ENCODE data around the gene HKDC1. TPM values are rescaled to one million over a fixed set of nuclear protein-coding genes. Genes with fewer than 3 reads are reported as not detected.

The HKDC1 gene
- total and polyA plus RNA-seq, 4 donors, result 0.53 to 20.0 (median 5.2) TPM

DNA sequence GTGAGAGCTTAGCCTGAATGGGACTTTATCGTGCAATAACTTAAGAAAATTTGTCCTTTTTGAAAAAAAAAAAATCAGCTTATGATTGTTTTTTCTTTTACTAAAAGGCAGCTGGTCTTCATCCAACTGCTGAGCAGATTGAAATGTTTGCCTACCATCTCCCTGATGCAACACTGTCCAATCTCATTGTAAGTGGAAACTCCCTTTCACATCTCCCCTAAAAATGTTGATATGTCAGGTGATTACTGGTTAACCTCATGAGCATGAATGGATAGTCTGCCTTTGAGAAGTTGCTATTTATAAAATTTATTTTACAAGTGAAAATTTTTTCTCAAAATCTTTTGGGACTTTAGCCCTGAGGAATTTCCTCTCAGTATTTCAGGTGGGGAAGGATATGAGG, 17.8 kb upstream of the HKDC1 start:
- Histone ChIP-seq H3K27ac (ENCODE audit: low read depth in 1 of 2, low read length in 2 of 2) (no peak overlapping the region), H3K9me3 (ENCODE audit: control insufficient read depth in 4 of 4, low read length in 3 of 4) (no peaks in the 10 kb centered on the region), H3K27me3 (ENCODE audit: control insufficient read depth in 4 of 4, insufficient read depth in 4 of 4, low read length in 3 of 4) (no peaks in the 10 kb centered on the region), H3K9ac (ENCODE audit: low read depth in 1 of 2, low read length in 2 of 2) (no peak overlapping the region), H3K36me3 (ENCODE audit: control insufficient read depth in 4 of 4, insufficient read depth in 3 of 4, low read depth in 1 of 4, low read length in 3 of 4) (peaks cover 5 to 66% (median 39%) of the 10 kb centered on the region in 4 donors), H3K4me1 (ENCODE audit: control insufficient read depth in 4 of 4, insufficient read depth in 4 of 4, low read length in 3 of 4) (no peaks in the 10 kb centered on the region), H3K4me3 (ENCODE audit: low read depth in 1 of 3, low read length in 3 of 3) (no peak overlapping the region)
- no peak for DNase-seq (ENCODE audit: low spot score)
- WGBS, result 82% methylated on average over 1 of the region's 1 CpG
- TF ChIP-seq RAD21 (IDR thresholded peaks at IDR 0.05), result peak in 1 of 2 donors; percentile 8
- no peak for TF ChIP-seq FOXA2 (IDR thresholded peaks at IDR 0.05)

DNA sequence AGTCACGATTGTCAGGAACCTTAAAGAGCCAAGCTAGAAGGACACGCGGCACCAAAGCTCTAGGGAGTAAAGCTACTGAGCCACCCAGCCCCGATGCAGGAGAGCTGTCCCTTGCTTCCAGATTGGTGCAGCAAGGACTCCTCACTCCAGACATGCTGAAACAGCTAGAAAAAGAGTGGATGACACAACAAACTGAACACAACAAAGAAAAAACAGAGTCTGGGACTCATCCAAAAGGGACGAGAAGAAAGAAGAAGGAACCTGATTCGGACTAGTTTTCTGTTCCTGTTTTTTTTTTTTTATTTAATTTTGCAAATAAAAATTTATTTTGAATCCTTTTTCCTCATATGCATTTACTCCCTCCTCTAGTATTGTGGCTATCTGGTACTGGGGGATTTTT, 11.4 kb upstream of the HKDC1 start:
- Histone ChIP-seq H3K9ac (ENCODE audit: low read depth in 1 of 2, low read length in 2 of 2) (no peak overlapping the region), H3K4me3 (ENCODE audit: low read depth in 1 of 3, low read length in 3 of 3) (no peak overlapping the region), H3K27ac (ENCODE audit: low read depth in 1 of 2, low read length in 2 of 2) (no peak overlapping the region), H3K4me1 (ENCODE audit: control insufficient read depth in 4 of 4, insufficient read depth in 4 of 4, low read length in 3 of 4) (no peaks in the 10 kb centered on the region), H3K36me3 (ENCODE audit: control insufficient read depth in 4 of 4, insufficient read depth in 3 of 4, low read depth in 1 of 4, low read length in 3 of 4) (peaks cover 3 to 48% (median 36%) of the 10 kb centered on the region in 4 donors), H3K27me3 (ENCODE audit: control insufficient read depth in 4 of 4, insufficient read depth in 4 of 4, low read length in 3 of 4) (no peaks in the 10 kb centered on the region), H3K9me3 (ENCODE audit: control insufficient read depth in 4 of 4, low read length in 3 of 4) (no peaks in the 10 kb centered on the region)
- WGBS, result 93% methylated on average over 6 of the region's 6 CpGs
- TF ChIP-seq NR2F2 (IDR thresholded peaks at IDR 0.05) (no peak), FOXA2 (IDR thresholded peaks at IDR 0.05) (no peak), RAD21 (IDR thresholded peaks at IDR 0.05) (no peak), HNF4G (IDR thresholded peaks at IDR 0.05) (no peak), FOXA1 (IDR thresholded peaks at IDR 0.05) (no peak), RXRA (IDR thresholded peaks at IDR 0.05) (no peak), EGR1 (IDR thresholded peaks at IDR 0.05; ENCODE audit: low read depth in 2 of 2) (no peak), SP1 (IDR thresholded peaks at IDR 0.05) (no peak), GABPA (IDR thresholded peaks at IDR 0.05 in 1 of 2, conservative IDR thresholded peaks at IDR 0.05 in 1 of 2) (no peak)
- TF ChIP-seq, protein P1, sequence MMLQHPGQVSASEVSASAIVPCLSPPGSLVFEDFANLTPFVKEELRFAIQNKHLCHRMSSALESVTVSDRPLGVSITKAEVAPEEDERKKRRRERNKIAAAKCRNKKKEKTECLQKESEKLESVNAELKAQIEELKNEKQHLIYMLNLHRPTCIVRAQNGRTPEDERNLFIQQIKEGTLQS (IDR thresholded peaks at IDR 0.05), result no peak
- TF ChIP-seq, protein P2, sequence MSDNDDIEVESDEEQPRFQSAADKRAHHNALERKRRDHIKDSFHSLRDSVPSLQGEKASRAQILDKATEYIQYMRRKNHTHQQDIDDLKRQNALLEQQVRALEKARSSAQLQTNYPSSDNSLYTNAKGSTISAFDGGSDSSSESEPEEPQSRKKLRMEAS (IDR thresholded peaks at IDR 0.05), result no peak
- DNase-seq (ENCODE audit: low spot score), result no peak

DNA sequence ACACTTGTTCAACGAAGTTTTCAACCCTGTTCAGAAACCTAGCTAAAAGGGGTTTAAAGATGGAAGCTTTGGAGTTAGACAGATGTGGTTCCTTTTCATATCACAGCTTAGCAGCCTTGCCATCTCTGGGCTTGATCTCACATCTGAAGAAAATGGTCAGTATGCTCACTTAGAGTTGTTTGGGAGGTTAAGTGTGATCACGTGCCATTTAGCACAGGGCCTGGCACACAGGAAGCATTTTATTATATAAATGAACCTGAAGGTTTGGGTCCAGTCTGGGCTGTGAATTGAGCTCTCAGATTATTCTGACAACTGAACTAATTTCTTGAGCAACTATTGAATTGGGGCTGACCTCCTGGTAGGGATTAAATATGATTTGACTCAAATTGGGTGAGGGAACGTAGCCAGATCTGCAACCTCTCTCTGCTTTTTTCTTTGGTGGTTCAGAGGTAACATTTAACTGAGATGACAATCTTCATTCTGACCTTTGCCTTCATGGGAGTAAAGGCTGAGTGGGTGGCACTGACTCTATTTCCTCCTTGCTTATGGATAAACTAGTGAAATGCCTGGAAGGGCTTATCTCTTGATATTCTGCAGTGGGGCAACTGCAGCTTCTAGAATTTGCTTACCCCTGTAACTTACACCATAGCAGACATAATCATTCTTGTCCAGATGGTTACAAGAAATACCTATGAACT, 10.2 kb upstream of the HKDC1 start:
- H3K9ac ChIP-seq (ENCODE audit: low read depth in 1 of 2, low read length in 2 of 2), result no peak overlapping the region
- no peak for DNase-seq (ENCODE audit: low spot score)
- peaks cover 0 to 1% (median 0%) of the 10 kb centered on the region in 4 donors for H3K9me3 ChIP-seq (ENCODE audit: control insufficient read depth in 4 of 4, low read length in 3 of 4)
- H3K4me1 ChIP-seq (ENCODE audit: control insufficient read depth in 4 of 4, insufficient read depth in 4 of 4, low read length in 3 of 4), result no peaks in the 10 kb centered on the region
- H3K36me3 ChIP-seq (ENCODE audit: control insufficient read depth in 4 of 4, insufficient read depth in 3 of 4, low read depth in 1 of 4, low read length in 3 of 4), result peaks cover 2 to 38% (median 31%) of the 10 kb centered on the region in 4 donors
- 75% methylated on average over 3 of the region's 3 CpGs for WGBS
- H3K4me3 ChIP-seq (ENCODE audit: low read depth in 1 of 3, low read length in 3 of 3), result no peak overlapping the region
- H3K27ac ChIP-seq (ENCODE audit: low read depth in 1 of 2, low read length in 2 of 2), result no peak overlapping the region
- H3K27me3 ChIP-seq (ENCODE audit: control insufficient read depth in 4 of 4, insufficient read depth in 4 of 4, low read length in 3 of 4), result no peaks in the 10 kb centered on the region
- TF ChIP-seq HNF4A (conservative IDR thresholded peaks at IDR 0.05) (peak in 1 of 2 donors; percentile 15), FOXA2 (IDR thresholded peaks at IDR 0.05) (no peak)

DNA sequence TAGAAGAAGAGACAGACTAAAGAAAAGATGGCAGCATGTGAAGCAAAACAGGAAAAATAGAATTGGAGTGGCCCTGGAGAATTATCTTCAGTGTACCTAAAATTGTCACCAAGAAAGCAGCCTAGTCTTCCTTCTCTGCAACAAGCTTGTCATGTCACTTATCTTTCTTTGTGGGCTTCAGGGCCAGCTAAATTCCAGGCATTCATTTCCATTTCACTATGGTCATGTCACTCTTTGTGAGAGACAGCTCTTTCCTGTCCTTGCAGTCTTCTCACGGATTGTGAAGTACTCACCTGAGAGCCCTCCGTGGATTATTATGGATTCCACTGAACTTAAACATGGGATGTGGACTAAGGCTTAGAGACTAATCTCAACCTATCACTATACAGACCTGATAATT, 9.0 kb upstream of the HKDC1 start:
- H3K27ac ChIP-seq (ENCODE audit: low read depth in 1 of 2, low read length in 2 of 2), result no peak overlapping the region
- H3K27me3 ChIP-seq (ENCODE audit: control insufficient read depth in 4 of 4, insufficient read depth in 4 of 4, low read length in 3 of 4), result no peaks in the 10 kb centered on the region
- H3K9me3 ChIP-seq (ENCODE audit: control insufficient read depth in 4 of 4, low read length in 3 of 4), result peaks cover 0 to 1% (median 0%) of the 10 kb centered on the region in 4 donors
- no peak overlapping the region for H3K9ac ChIP-seq (ENCODE audit: low read depth in 1 of 2, low read length in 2 of 2)
- H3K4me1 ChIP-seq (ENCODE audit: control insufficient read depth in 4 of 4, insufficient read depth in 4 of 4, low read length in 3 of 4), result no peaks in the 10 kb centered on the region
- H3K36me3 ChIP-seq (ENCODE audit: control insufficient read depth in 4 of 4, insufficient read depth in 3 of 4, low read depth in 1 of 4, low read length in 3 of 4), result peaks cover 0 to 29% (median 25%) of the 10 kb centered on the region in 4 donors
- DNase-seq (ENCODE audit: low spot score), result no peak
- WGBS, result 74% methylated on average over 2 of the region's 2 CpGs
- no peak for TF ChIP-seq HNF4A (conservative IDR thresholded peaks at IDR 0.05)
- TF ChIP-seq JUND (IDR thresholded peaks at IDR 0.05), result no peak
- no peak for TF ChIP-seq HNF4G (IDR thresholded peaks at IDR 0.05)
- TF ChIP-seq TAF1 (conservative IDR thresholded peaks at IDR 0.05), result no peak
- no peak for TF ChIP-seq GABPA (IDR thresholded peaks at IDR 0.05 in 1 of 2, conservative IDR thresholded peaks at IDR 0.05 in 1 of 2)
- no peak for TF ChIP-seq EGR1 (IDR thresholded peaks at IDR 0.05; ENCODE audit: low read depth in 2 of 2)
- no peak for TF ChIP-seq YY1 (IDR thresholded peaks at IDR 0.05)
- no peak for TF ChIP-seq NR2F2 (IDR thresholded peaks at IDR 0.05)
- TF ChIP-seq, protein P3, sequence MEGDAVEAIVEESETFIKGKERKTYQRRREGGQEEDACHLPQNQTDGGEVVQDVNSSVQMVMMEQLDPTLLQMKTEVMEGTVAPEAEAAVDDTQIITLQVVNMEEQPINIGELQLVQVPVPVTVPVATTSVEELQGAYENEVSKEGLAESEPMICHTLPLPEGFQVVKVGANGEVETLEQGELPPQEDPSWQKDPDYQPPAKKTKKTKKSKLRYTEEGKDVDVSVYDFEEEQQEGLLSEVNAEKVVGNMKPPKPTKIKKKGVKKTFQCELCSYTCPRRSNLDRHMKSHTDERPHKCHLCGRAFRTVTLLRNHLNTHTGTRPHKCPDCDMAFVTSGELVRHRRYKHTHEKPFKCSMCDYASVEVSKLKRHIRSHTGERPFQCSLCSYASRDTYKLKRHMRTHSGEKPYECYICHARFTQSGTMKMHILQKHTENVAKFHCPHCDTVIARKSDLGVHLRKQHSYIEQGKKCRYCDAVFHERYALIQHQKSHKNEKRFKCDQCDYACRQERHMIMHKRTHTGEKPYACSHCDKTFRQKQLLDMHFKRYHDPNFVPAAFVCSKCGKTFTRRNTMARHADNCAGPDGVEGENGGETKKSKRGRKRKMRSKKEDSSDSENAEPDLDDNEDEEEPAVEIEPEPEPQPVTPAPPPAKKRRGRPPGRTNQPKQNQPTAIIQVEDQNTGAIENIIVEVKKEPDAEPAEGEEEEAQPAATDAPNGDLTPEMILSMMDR (IDR thresholded peaks at IDR 0.05; ENCODE audit: low read depth, low read length, missing input control), result no peak
- TF ChIP-seq, protein P4, sequence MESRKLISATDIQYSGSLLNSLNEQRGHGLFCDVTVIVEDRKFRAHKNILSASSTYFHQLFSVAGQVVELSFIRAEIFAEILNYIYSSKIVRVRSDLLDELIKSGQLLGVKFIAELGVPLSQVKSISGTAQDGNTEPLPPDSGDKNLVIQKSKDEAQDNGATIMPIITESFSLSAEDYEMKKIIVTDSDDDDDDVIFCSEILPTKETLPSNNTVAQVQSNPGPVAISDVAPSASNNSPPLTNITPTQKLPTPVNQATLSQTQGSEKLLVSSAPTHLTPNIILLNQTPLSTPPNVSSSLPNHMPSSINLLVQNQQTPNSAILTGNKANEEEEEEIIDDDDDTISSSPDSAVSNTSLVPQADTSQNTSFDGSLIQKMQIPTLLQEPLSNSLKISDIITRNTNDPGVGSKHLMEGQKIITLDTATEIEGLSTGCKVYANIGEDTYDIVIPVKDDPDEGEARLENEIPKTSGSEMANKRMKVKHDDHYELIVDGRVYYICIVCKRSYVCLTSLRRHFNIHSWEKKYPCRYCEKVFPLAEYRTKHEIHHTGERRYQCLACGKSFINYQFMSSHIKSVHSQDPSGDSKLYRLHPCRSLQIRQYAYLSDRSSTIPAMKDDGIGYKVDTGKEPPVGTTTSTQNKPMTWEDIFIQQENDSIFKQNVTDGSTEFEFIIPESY (IDR thresholded peaks at IDR 0.05), result no peak
- TF ChIP-seq, protein P2 (IDR thresholded peaks at IDR 0.05), result no peak
- no peak overlapping the region for H3K4me3 ChIP-seq (ENCODE audit: low read depth in 1 of 3, low read length in 3 of 3)
